HG02852 (cell line): ENCODE data around the gene AGAP1.

ENCODE experiments used
- ATAC-seq: cut with Tn5 transposase; IDR thresholded peaks from one replicate; pipeline ENCODE4 v1.9.1; 2021; ENCODE audit warnings: mild to moderate bottlenecking, moderate library complexity; ENCODE audit not compliant: unreplicated experiment

AGAP1 gene

GRCh38 chr2:235546151-235546435, 52.2 kb downstream of the AGAP1 start:
- ATAC-seq = no peak

- ATAC-seq = no peak
Measured at GRCh38 chr2:235546436-235546835, 52.6 kb downstream of the AGAP1 start.

GRCh38 chr2:235549735-235550377, 56.0 kb downstream of the AGAP1 start:
- no peak for ATAC-seq

GRCh38 chr2:235550378-235550760, 56.5 kb downstream of the AGAP1 start:
- ATAC-seq = no peak

GRCh38 chr2:235550946-235551345, 57.1 kb downstream of the AGAP1 start:
- ATAC-seq = no peak

- ATAC-seq = no peak
Measured at GRCh38 chr2:235551965-235552364, 58.1 kb downstream of the AGAP1 start.

GRCh38 chr2:235552671-235553070, 58.8 kb downstream of the AGAP1 start:
- ATAC-seq = no peak

GRCh38 chr2:235553291-235553690, 59.4 kb downstream of the AGAP1 start:
- no peak for ATAC-seq

- no peak for ATAC-seq
Measured at GRCh38 chr2:235553696-235554100, 59.9 kb downstream of the AGAP1 start.

GRCh38 chr2:235554385-235554784, 60.5 kb downstream of the AGAP1 start:
- no peak for ATAC-seq

- no peak for ATAC-seq
Measured at GRCh38 chr2:235554936-235555335, 61.1 kb downstream of the AGAP1 start.

- no peak for ATAC-seq
Measured at GRCh38 chr2:235555371-235555770, 61.5 kb downstream of the AGAP1 start.

- ATAC-seq = no peak
Measured at GRCh38 chr2:235556086-235556485, 62.2 kb downstream of the AGAP1 start.

- no peak for ATAC-seq
Measured at GRCh38 chr2:235556901-235557300, 63.1 kb downstream of the AGAP1 start.

GRCh38 chr2:235557903-235558302, 64.1 kb downstream of the AGAP1 start:
- no peak for ATAC-seq

- ATAC-seq = no peak
Measured at GRCh38 chr2:235558572-235558971, 64.7 kb downstream of the AGAP1 start.

- no peak for ATAC-seq
Measured at GRCh38 chr2:235560345-235560744, 66.5 kb downstream of the AGAP1 start.

- no peak for ATAC-seq
Measured at GRCh38 chr2:235561450-235561849, 67.6 kb downstream of the AGAP1 start.

GRCh38 chr2:235562065-235562747, 68.4 kb downstream of the AGAP1 start:
- no peak for ATAC-seq

- ATAC-seq = no peak
Measured at GRCh38 chr2:235563056-235563910, 69.4 kb downstream of the AGAP1 start.

GRCh38 chr2:235564066-235564465, 70.2 kb downstream of the AGAP1 start:
- ATAC-seq = no peak
